GM12878 (cell line): ENCODE data around the gene TXNRD1.

Experiments
- CEBPB ChIP-seq, 2 experiments: fragments of 150-350 bp in 1 of 2; IDR thresholded peaks; 2 replicates each; pipeline ENCODE4 v1.6.1; 2012 to 2014; ENCODE audit warnings: low read depth in 2 of 2, low read length in 2 of 2, borderline replicate concordance in 1 of 2, inconsistent platforms in 1 of 2
- ESRRA ChIP-seq: IDR thresholded peaks from 2 replicates; pipeline ENCODE4 v1.6.1; 2012; ENCODE audit warnings: mild to moderate bottlenecking, low read length, improper control_type of control experiment
- HCFC1 ChIP-seq: fragments of 150-350 bp; IDR thresholded peaks from 2 replicates; pipeline ENCODE4 v1.6.1; 2014; ENCODE audit warnings: low read length
- KDM1A ChIP-seq: fragments of 200-600 bp; sonication (generic); IDR thresholded peaks from 2 replicates; pipeline ENCODE4 v1.6.1; 2016; ENCODE audit warnings: borderline replicate concordance
- POLR2A ChIP-seq: IDR thresholded peaks from 2 replicates; pipeline ENCODE4 v1.6.1; 2011; ENCODE audit warnings: low read depth, mild to moderate bottlenecking, low read length
- POLR2AphosphoS5 ChIP-seq: IDR thresholded peaks from 2 replicates; pipeline ENCODE4 v1.6.1; 2011; ENCODE audit warnings: mild to moderate bottlenecking, low read length, inconsistent platforms
- SIN3A ChIP-seq: IDR thresholded peaks from 2 replicates; pipeline ENCODE4 v1.6.1; 2012; ENCODE audit warnings: low read depth, low read length, improper control_type of control experiment
- SIX5 ChIP-seq: IDR thresholded peaks from 2 replicates; pipeline ENCODE4 v1.6.1; 2011; ENCODE audit warnings: mild to moderate bottlenecking, low read depth, low read length, moderate library complexity; ENCODE audit not compliant: severe bottlenecking
- SP1 ChIP-seq: IDR thresholded peaks from one replicate; pipeline ENCODE4 v1.6.1; 2011; ENCODE audit warnings: low read depth, low read length
- ZNF24 ChIP-seq: fragments of 450-650 bp; IDR thresholded peaks from 2 replicates; pipeline ENCODE4 v1.6.1; 2017; ENCODE audit warnings: antibody characterized with exemption, mild to moderate bottlenecking
- TF ChIP-seq, protein P1 (sequence below): fragments of 150-350 bp; IDR thresholded peaks from 2 replicates; pipeline ENCODE4 v1.6.1; 2016; ENCODE audit warnings: low read depth, low read length
- TF ChIP-seq, protein P2 (sequence below): IDR thresholded peaks from 2 replicates; pipeline ENCODE4 v1.6.1; 2012; ENCODE audit warnings: low read depth, low read length, improper control_type of control experiment
- TF ChIP-seq, protein P3 (sequence below): IDR thresholded peaks from 2 replicates; pipeline ENCODE4 v1.6.1; 2012; ENCODE audit warnings: low read length, inconsistent platforms

DNA sequence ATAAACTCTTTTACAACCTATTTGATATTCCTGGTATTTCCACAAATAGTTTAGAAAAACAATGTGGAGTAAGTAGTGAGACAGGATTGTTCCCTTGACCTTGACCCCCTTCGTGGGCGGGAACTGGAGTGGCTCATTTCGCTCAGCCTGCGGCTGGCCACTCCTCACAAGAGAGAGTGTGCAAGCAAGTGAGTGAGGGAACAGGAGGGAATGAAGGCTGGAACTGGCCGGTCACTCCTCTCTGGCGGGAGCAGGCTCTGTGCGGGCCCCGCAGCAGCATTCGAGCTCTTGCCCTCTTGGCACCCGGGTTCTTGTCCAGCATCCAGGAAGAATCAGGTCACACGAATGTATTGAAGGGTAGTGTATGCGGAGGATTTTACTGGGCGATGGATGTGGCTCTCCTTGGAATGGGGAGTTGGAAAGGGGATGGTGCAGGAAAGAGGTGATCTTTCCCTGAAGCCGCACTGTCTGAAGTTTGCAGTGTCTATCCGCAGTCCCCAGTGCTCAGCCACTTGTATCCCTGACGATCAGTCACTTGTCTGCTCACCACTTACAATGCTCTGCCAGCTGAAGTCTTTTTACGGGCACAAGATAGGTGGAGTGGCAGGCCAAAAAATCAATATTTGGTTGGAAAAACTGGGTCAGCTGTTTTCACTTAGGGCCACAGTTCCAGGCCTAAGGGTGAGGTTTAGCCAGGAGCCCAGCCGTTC lies 28.0 kb upstream of the TXNRD1 start:
- no peak for TF ChIP-seq SIX5
- TF ChIP-seq CEBPB (IDR thresholded peaks at IDR 0.05; ENCODE audit: borderline replicate concordance in 1 of 2, low read depth in 2 of 2, low read length in 2 of 2) = no peak
- TF ChIP-seq POLR2AphosphoS5 = no peak
- no peak for TF ChIP-seq KDM1A
- TF ChIP-seq, protein P1, sequence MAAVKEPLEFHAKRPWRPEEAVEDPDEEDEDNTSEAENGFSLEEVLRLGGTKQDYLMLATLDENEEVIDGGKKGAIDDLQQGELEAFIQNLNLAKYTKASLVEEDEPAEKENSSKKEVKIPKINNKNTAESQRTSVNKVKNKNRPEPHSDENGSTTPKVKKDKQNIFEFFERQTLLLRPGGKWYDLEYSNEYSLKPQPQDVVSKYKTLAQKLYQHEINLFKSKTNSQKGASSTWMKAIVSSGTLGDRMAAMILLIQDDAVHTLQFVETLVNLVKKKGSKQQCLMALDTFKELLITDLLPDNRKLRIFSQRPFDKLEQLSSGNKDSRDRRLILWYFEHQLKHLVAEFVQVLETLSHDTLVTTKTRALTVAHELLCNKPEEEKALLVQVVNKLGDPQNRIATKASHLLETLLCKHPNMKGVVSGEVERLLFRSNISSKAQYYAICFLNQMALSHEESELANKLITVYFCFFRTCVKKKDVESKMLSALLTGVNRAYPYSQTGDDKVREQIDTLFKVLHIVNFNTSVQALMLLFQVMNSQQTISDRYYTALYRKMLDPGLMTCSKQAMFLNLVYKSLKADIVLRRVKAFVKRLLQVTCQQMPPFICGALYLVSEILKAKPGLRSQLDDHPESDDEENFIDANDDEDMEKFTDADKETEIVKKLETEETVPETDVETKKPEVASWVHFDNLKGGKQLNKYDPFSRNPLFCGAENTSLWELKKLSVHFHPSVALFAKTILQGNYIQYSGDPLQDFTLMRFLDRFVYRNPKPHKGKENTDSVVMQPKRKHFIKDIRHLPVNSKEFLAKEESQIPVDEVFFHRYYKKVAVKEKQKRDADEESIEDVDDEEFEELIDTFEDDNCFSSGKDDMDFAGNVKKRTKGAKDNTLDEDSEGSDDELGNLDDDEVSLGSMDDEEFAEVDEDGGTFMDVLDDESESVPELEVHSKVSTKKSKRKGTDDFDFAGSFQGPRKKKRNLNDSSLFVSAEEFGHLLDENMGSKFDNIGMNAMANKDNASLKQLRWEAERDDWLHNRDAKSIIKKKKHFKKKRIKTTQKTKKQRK = no peak
- no peak for TF ChIP-seq ZNF24
- TF ChIP-seq, protein P2, sequence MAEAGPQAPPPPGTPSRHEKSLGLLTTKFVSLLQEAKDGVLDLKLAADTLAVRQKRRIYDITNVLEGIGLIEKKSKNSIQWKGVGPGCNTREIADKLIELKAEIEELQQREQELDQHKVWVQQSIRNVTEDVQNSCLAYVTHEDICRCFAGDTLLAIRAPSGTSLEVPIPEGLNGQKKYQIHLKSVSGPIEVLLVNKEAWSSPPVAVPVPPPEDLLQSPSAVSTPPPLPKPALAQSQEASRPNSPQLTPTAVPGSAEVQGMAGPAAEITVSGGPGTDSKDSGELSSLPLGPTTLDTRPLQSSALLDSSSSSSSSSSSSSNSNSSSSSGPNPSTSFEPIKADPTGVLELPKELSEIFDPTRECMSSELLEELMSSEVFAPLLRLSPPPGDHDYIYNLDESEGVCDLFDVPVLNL = no peak
- no peak for TF ChIP-seq POLR2A
- TF ChIP-seq, protein P3, sequence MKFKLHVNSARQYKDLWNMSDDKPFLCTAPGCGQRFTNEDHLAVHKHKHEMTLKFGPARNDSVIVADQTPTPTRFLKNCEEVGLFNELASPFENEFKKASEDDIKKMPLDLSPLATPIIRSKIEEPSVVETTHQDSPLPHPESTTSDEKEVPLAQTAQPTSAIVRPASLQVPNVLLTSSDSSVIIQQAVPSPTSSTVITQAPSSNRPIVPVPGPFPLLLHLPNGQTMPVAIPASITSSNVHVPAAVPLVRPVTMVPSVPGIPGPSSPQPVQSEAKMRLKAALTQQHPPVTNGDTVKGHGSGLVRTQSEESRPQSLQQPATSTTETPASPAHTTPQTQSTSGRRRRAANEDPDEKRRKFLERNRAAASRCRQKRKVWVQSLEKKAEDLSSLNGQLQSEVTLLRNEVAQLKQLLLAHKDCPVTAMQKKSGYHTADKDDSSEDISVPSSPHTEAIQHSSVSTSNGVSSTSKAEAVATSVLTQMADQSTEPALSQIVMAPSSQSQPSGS = no peak
- TF ChIP-seq ESRRA = no peak
- no peak for TF ChIP-seq HCFC1
- TF ChIP-seq SP1 = no peak
- no peak for TF ChIP-seq SIN3A
